ENCODE measurements around the gene AHR. TPM values are rescaled to one million over a fixed set of nuclear protein-coding genes. Genes with fewer than 3 reads are reported as not detected.
"Not testable (repeated sequence)": the region's sequence is repeated elsewhere in the genome, so short reads cannot be mapped to it uniquely, and the experiment has no call there.

The AHR gene
- total RNA-seq, 1 experiment from 2014 or later = 117 TPM

DNA sequence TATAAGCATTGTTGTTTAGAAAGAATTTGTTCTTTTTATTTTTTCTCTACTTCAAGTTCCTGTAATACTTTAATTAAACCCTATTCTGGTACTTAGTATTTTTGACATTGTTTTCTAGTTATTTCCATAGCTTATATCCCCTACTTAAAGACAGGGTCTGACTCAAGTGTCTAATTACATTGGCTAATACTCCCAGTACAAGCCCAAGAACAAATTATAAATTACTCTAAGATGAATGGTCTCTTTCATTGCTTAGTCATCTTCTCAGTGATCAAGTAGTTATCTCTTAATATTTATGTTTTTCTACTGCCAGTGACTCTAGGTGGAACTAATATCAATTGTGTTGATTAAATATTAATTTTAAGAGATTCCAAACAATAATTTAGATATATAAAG, 21.6 kb downstream of the AHR start:
- H3K36me3 ChIP-seq = peaks cover 71% of the 10 kb centered on the region
- H3K9me3 ChIP-seq = no peaks in the 10 kb centered on the region
- no peaks in the 10 kb centered on the region for H3K27me3 ChIP-seq
- no peak for DNase-seq
- H3K4me3 ChIP-seq = no peak overlapping the region

DNA sequence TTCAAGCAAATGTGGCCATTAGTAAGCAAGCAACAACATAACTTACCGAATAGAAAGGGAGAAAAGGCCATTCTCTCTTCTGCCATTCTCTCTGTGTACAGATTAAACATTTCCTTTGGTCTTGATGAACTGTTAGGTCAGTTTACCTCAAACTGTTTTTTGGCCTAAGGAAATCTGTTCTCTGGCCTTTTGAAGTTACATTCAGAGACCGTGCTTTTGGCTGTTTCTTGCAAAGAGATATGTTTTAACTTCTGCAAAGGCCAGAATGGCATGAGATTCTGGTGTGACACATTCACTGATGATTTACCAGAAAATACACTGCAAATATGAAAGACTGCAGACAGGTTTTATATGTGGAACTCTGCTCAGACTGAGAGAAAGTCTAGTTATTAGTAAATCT, 22.2 kb downstream of the AHR start:
- Histone ChIP-seq H3K4me3 (no peak overlapping the region), H3K36me3 (peaks cover 74% of the 10 kb centered on the region)

DNA sequence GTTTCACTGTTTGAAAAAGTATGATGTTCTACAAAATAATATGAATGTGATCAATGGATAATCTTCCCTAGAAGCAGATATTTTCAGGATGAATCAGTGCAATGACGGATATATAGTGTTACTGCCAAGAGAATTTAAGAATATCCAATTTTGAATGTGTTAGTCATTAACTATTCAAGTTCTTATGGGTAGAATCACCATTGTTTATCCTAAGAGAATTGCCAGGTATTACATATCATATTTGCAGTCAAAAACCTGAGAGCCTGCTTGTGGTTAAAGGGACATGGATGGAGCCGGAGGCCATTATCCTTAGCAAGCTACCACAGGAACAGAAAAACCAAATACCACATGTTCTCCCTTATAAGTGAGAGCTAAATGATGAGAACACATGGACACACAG, 26.9 kb downstream of the AHR start:
- no peaks in the 10 kb centered on the region for H3K9me3 ChIP-seq
- peak; percentile 10 for DNase-seq
- peaks cover 75% of the 10 kb centered on the region for H3K36me3 ChIP-seq
- no peak overlapping the region for H3K4me3 ChIP-seq
- no peaks in the 10 kb centered on the region for H3K27me3 ChIP-seq

More for the DNA sequence above, 22.2 kb downstream of the AHR start:
- Histone ChIP-seq H3K9me3 (no peaks in the 10 kb centered on the region), H3K27me3 (no peaks in the 10 kb centered on the region)
- DNase-seq = no peak

DNA sequence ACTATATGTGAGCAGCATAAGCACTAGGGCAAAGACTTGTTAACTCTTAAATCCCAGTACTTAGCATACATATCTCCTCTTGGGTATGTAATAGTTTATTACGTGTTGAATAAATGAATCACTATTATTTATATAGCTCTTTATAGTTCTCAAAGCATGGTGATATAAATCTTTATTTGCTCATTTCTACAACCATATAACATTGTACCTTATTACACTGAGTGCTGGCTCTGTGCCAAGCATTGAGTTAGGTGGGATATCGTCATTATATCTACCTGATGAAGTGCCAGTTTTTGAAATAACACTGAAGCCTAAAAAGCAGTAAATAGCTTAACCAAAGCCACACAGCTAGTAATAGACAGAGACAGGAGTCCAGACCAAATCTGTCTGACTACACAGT, 27.9 kb downstream of the AHR start:
- Histone ChIP-seq H3K4me3 (no peak overlapping the region), H3K9me3 (no peaks in the 10 kb centered on the region), H3K36me3 (peaks cover 85% of the 10 kb centered on the region), H3K27me3 (no peaks in the 10 kb centered on the region)
- no peak for DNase-seq

DNA sequence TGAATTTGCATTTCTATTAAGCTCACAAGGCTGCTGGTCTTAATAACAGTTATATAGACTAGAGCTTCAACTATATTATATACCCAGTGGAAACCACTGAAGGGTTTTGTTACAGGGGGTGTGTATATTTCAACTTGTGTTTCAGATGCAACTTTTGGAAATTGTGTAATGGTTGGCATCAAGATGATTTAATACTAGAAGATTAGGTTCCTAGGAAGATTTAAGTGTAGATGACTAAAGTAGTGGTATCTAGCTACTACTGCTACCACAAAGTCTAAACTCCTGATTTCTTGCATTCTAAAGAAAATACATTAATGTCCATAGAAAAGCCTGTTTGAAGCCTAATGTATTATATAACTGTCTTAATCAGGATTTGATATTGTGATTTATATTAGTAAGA, 30.2 kb downstream of the AHR start:
- Histone ChIP-seq H3K9me3 (no peaks in the 10 kb centered on the region), H3K4me3 (no peak overlapping the region), H3K27me3 (no peaks in the 10 kb centered on the region), H3K36me3 (peaks cover 82% of the 10 kb centered on the region)
- DNase-seq = no peak

DNA sequence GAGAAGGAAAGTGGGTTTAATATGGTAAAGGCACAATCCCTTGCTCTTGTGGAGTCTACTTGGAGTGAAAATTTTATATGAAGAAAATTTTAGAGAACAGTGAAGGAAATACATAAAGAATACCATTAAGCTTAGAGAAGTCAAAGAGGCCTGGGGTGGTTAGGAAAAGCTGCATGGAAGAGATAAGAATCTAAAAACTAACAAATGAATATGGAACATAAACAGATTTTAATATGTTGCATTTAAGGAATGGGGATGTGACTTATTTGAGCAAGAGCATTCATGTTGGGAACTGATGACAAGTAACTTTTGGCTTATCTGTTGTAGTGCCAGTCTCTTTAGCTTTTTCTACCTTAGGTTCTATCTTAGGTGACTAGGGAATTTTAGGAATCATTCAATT, 31.0 kb downstream of the AHR start:
- Histone ChIP-seq H3K4me3 (no peak overlapping the region), H3K9me3 (no peaks in the 10 kb centered on the region), H3K27me3 (no peaks in the 10 kb centered on the region), H3K36me3 (peaks cover 82% of the 10 kb centered on the region)
- no peak for DNase-seq

DNA sequence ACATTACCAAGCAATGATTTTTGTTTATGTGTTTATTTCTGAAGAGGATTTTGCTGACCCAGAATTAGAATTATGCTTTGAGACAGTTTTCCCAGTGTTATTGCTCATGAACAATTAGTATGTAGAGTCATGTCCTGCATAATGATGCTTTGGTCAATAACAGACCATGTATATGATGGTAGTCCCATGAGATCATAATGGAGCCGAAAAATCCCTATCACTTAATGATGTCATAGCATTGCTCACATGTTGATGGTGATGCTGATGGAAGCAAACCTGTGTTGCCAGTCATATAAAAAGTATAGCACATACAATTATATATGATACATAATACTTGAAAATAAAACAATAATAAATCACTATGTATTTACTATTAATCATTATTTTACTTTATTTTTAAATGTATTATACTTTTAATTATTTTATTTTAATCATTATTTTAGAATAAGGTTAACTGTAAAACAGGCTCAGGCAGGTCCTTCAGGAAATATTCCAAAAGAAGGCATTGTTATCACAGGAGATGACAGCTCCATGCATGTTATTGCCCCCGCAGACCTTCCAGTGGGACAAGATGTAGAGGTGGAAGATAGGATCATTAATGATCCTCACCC, 33.5 kb downstream of the AHR start:
- no peaks in the 10 kb centered on the region for H3K27me3 ChIP-seq
- no peak overlapping the region for H3K4me3 ChIP-seq
- peaks cover 87% of the 10 kb centered on the region for H3K36me3 ChIP-seq
- H3K9me3 ChIP-seq = no peaks in the 10 kb centered on the region
- DNase-seq = no peak

DNA sequence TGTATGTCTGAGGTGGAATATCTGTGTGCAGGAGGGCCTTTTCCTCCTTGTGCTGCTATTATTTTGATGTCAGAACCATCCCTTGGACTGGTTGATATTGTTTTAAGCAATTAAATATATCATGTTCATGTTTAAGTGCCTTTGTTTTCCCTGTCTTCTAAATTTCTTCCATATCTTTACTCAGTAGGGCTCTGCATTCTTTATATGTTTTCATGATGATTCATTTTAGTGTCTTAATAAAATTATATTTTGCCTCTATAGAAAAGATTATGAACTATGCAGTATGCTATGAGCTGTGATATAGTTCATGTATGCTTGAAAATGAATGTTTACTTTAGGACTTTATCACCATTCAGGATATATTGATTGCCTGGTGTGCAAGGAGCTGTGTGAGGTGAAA, 34.8 kb downstream of the AHR start:
- no peak overlapping the region for H3K4me3 ChIP-seq
- no peaks in the 10 kb centered on the region for H3K9me3 ChIP-seq
- DNase-seq = no peak
- no peaks in the 10 kb centered on the region for H3K27me3 ChIP-seq
- peaks cover 91% of the 10 kb centered on the region for H3K36me3 ChIP-seq

DNA sequence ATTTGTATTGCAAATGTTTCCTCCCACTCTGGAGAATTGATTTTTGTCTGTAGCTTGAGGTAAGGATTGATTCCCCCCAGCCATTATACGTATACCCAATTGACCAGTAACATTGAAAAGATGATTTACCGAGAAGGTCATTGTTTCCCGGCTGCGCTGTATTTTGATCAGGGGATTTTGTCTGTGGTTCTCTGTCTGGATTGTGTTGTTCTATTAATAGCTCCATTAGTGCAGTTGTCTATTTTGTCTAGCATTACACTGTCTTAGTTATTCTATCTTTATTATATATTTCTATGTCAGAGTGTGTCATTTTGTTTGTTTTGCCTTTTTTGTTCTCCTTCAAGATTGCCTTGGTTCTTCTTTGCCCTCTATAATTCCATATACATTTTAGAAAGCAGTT, 37.7 kb downstream of the AHR start:
- Histone ChIP-seq H3K27me3 (no peaks in the 10 kb centered on the region), H3K36me3 (peaks cover 89% of the 10 kb centered on the region), H3K9me3 (no peaks in the 10 kb centered on the region), H3K4me3 (no peak overlapping the region)
- DNase-seq = no peak

DNA sequence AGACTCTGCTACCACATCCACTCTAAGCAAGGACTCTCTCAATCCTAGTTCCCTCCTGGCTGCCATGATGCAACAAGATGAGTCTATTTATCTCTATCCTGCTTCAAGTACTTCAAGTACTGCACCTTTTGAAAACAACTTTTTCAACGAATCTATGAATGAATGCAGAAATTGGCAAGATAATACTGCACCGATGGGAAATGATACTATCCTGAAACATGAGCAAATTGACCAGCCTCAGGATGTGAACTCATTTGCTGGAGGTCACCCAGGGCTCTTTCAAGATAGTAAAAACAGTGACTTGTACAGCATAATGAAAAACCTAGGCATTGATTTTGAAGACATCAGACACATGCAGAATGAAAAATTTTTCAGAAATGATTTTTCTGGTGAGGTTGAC, 40.7 kb downstream of the AHR start:
- Histone ChIP-seq H3K4me3 (no peak overlapping the region), H3K9me3 (no peaks in the 10 kb centered on the region), H3K36me3 (peaks cover 91% of the 10 kb centered on the region), H3K27me3 (no peaks in the 10 kb centered on the region)
- no peak for DNase-seq

DNA sequence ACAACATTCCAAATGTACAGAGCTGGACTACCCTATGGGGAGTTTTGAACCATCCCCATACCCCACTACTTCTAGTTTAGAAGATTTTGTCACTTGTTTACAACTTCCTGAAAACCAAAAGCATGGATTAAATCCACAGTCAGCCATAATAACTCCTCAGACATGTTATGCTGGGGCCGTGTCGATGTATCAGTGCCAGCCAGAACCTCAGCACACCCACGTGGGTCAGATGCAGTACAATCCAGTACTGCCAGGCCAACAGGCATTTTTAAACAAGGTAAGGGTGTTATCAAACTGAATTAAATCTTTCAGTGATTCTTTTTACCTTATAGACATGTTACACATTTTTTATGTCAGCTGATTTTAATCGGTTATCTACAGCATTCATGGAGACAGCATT, 41.5 kb downstream of the AHR start:
- Histone ChIP-seq H3K36me3 (peaks cover 89% of the 10 kb centered on the region), H3K9me3 (no peaks in the 10 kb centered on the region), H3K27me3 (no peaks in the 10 kb centered on the region), H3K4me3 (no peak overlapping the region)
- no peak for DNase-seq

DNA sequence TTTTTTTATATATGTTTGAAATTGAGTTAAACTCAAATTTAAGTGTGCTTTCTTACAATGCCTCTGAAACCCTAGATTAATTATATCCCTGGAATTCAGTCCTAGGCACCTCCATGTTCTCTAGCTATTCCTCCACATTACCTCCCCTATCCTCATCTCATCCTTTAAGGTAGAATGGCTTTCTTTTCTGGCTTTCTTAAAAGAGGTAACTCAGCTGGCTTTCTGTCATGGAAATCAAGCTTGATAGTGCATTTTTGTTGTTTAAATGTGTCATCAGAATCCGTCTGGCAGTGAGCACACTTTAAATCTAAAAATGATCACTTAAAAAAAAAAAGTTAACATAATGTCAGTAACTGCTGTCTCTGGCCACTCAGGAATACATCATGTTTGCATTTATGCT, 42.2 kb downstream of the AHR start:
- peaks cover 88% of the 10 kb centered on the region for H3K36me3 ChIP-seq
- DNase-seq = no peak
- H3K9me3 ChIP-seq = no peaks in the 10 kb centered on the region
- H3K27me3 ChIP-seq = no peaks in the 10 kb centered on the region
- H3K4me3 ChIP-seq = no peak overlapping the region

DNA sequence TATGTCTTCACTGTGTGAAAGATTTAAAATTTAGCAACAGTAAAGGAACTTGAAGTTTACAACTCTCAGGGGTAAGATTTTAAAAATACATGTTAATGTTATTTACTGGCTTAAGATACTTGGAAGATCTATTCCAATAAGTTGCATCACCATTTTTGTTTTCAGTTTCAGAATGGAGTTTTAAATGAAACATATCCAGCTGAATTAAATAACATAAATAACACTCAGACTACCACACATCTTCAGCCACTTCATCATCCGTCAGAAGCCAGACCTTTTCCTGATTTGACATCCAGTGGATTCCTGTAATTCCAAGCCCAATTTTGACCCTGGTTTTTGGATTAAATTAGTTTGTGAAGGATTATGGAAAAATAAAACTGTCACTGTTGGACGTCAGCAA, 44.3 kb downstream of the AHR start:
- DNase-seq = no peak
- Histone ChIP-seq H3K27me3 (no peaks in the 10 kb centered on the region), H3K9me3 (no peaks in the 10 kb centered on the region), H3K36me3 (peaks cover 87% of the 10 kb centered on the region), H3K4me3 (no peak overlapping the region)

DNA sequence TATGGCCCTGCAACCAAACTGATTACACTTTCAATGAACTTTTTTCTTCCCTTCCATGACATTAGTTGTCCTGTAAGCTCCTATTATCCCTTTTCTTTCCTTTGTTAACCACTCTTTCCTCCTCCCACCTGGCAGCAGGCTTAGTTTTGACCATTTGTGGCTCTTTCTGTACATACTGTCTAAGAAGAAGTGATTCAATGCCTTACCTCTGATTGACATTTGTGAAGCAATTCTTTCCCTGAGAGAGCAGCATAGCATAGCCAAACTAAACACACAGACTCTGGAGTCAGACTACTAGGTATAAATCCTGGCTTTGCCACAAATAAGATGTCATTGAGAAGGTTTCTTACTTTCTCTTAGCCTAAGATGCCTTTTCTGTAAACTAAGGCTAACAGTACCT, 48.9 kb downstream of the AHR start:
- Histone ChIP-seq H3K27me3 (no peaks in the 10 kb centered on the region), H3K4me3 (no peak overlapping the region), H3K9me3 (peaks cover 22% of the 10 kb centered on the region), H3K36me3 (peaks cover 87% of the 10 kb centered on the region)
- no peak for DNase-seq

DNA sequence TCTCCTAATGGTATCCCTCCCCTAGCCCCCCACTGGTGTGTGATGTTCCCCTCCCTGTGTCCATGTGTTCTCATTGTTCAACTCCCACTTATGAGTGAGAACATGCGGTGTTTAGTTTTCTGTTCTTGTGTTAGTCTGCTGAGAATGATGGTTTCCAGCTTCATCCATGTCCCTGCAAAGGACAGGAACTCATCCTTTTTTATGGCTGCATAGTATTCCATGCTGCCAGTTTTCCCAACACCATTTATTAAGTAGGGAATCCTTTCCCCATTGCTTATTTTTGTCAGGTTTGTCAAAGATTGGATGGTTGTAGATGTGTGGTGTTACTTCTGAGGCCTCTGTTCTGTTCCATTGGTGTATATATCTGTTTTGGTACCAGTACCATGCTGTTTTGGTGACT, 50.5 kb downstream of the AHR start:
- not testable (repeated sequence) for H3K4me3 ChIP-seq, DNase-seq, H3K27me3 ChIP-seq
- H3K9me3 ChIP-seq = peaks cover 22% of the 10 kb centered on the region
- peaks cover 80% of the 10 kb centered on the region for H3K36me3 ChIP-seq

DNA sequence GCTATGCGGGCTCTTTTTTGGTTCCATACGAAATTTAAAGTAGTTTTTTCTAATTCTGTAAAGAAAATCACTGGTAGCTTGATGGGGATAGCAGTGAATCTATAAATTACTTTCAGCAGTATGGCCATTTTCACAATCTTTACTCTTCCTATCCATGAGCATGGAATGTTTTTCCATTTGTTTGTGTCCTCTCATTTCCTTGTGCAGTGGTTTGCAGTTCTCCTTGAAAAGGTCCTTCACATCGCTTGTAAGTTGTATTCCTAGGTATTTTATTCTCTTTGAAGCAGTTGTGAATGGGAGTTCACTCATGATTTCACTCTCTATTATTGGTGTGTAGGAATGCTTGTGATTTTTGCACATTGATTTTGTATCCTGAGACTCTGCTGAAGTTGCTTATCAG, 51.9 kb downstream of the AHR start:
- H3K27me3 ChIP-seq, DNase-seq, H3K4me3 ChIP-seq: not testable (repeated sequence)
- H3K9me3 ChIP-seq = peaks cover 22% of the 10 kb centered on the region
- peaks cover 79% of the 10 kb centered on the region for H3K36me3 ChIP-seq

DNA sequence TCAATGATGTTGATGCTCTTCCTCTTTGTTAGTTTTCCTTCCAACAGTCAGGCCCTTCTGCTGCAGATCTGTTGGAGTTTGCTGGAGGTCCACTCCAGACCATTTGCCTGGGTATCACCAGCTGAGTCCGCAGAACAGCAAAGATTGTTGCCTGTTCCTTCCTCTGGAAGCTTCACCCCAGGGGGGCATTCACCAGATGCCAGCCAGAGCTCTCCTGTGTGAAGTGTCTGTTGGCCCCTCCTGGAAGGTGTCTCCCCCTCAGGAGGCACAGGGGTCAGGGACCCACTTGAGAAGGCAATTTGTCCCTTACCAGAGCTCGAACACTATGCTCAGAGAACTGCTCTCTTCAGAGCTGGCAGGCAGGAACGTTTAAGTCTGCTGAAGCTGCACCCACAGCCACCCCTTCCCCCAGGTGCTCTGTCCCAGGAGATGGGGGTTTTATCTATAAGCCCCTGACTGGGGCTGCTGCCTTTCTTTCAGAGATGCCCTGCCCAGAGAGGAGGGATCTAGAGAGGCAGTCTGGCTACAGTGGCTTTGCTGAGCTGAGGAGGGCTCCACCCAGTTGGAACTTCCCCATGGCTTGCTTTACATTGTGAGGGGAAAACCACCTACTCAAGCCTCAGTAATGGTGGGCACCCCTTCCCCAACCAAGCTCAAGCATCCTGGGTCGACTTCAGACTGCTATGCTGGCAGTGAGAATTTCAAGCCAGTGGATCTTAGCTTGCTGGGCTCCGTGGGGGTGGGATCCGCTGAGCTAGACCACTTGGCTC, 55.4 kb downstream of the AHR start:
- H3K4me3 ChIP-seq, DNase-seq, H3K27me3 ChIP-seq: not testable (repeated sequence)
- H3K9me3 ChIP-seq = peaks cover 22% of the 10 kb centered on the region
- H3K36me3 ChIP-seq = peaks cover 68% of the 10 kb centered on the region

DNA sequence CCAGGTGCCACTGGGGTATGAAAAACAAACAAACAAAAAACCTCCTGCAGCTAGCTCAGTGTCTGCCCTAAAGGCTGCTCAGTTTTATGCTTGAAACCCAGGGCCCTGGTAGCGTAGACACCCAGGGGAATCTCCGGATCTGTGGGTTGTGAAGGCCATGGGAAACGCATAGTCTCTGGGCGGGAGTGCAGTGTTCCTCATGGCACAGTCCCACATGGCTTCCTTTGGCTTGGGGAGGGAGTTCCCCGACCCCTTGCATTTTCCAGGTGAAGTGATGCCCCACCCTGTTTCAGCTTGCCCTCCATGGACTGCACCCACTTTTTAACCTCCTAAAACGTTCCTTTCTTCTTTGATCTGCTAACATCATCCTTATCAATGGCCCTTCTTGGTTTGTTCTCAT, 56.0 kb downstream of the AHR start:
- DNase-seq = no peak
- Histone ChIP-seq H3K4me3 (no peak overlapping the region), H3K27me3 (no peaks in the 10 kb centered on the region), H3K9me3 (peaks cover 17% of the 10 kb centered on the region), H3K36me3 (peaks cover 61% of the 10 kb centered on the region)

Measured in MG63 (cell line).